ENCODE data around the gene ATP5PD. TPM values are rescaled to one million over a fixed set of nuclear protein-coding genes. Genes with fewer than 3 reads are reported as not detected.
A peak's percentile ranks its signal among the peaks of the same experiment; 100 is the strongest.

The ATP5PD gene
- total and polyA plus RNA-seq, 2 of the 13 experiments (the other 11 are each of a cell fraction or from before 2014, with no cell fraction given): 158 to 428 TPM

- TF ChIP-seq ZNF841 (CRISPR knock-in tag; IDR thresholded peaks at IDR 0.05; ENCODE audit: borderline replicate concordance) (no peak), IRF9 (CRISPR knock-in tag; IDR thresholded peaks at IDR 0.05; ENCODE audit: borderline replicate concordance) (no peak), ZNF777 (CRISPR knock-in tag; IDR thresholded peaks at IDR 0.05) (no peak), GZF1 (CRISPR knock-in tag; IDR thresholded peaks at IDR 0.05) (peak; percentile 62; the same call in 1 of the 2 replicates), GLI4 (CRISPR knock-in tag; IDR thresholded peaks at IDR 0.05; ENCODE audit: borderline replicate concordance) (no peak; the same call in 1 of the 2 replicates), CREM (IDR thresholded peaks at IDR 0.05) (no peak), CREM (CRISPR knock-in tag; IDR thresholded peaks at IDR 0.05) (no peak), AKAP8 (CRISPR knock-in tag; IDR thresholded peaks at IDR 0.05) (no peak), PRDM4 (CRISPR knock-in tag; IDR thresholded peaks at IDR 0.05; ENCODE audit: borderline replicate concordance) (no peak), NR3C1 (CRISPR knock-in tag; IDR thresholded peaks at IDR 0.05) (no peak), SNAPC5 (CRISPR knock-in tag; IDR thresholded peaks at IDR 0.05; ENCODE audit: borderline replicate concordance) (0 out of 2 replicates have a peak, but pooled peaks have one; percentile 30), ZBTB33 (CRISPR knock-in tag; IDR thresholded peaks at IDR 0.05) (no peak; the same call in 1 of the 2 replicates), ZMAT5 (CRISPR knock-in tag; IDR thresholded peaks at IDR 0.05; ENCODE audit: borderline replicate concordance, low read depth) (no peak), HES4 (CRISPR knock-in tag; IDR thresholded peaks at IDR 0.05; ENCODE audit: borderline replicate concordance) (peak; percentile 47; the same call in 1 of the 2 replicates), ARID2 (CRISPR knock-in tag; IDR thresholded peaks at IDR 0.05; ENCODE audit: borderline replicate concordance) (no peak), ARNT2 (CRISPR knock-in tag; IDR thresholded peaks at IDR 0.05; ENCODE audit: low read depth) (no peak), ZNF609 (CRISPR knock-in tag; IDR thresholded peaks at IDR 0.05; ENCODE audit: borderline replicate concordance) (peak; percentile 66; the same call in 1 of the 2 replicates), KAT7 (CRISPR knock-in tag; IDR thresholded peaks at IDR 0.05; ENCODE audit: borderline replicate concordance) (peak; percentile 76; the same call in 1 of the 2 replicates), ZBTB7B (CRISPR knock-in tag; IDR thresholded peaks at IDR 0.05) (peak; percentile 74)
Measured at GRCh38 chr17:75077072-75077495, 30.3 kb upstream of the ATP5PD start (continued).
